ENCODE measurements around the gene FMNL2. TPM values are rescaled to one million over a fixed set of nuclear protein-coding genes. Genes with fewer than 3 reads are reported as not detected.

FMNL2 gene
- total and polyA plus RNA-seq, 2 experiments from 2014 or later, result 16.5 to 45.4 TPM

DNA sequence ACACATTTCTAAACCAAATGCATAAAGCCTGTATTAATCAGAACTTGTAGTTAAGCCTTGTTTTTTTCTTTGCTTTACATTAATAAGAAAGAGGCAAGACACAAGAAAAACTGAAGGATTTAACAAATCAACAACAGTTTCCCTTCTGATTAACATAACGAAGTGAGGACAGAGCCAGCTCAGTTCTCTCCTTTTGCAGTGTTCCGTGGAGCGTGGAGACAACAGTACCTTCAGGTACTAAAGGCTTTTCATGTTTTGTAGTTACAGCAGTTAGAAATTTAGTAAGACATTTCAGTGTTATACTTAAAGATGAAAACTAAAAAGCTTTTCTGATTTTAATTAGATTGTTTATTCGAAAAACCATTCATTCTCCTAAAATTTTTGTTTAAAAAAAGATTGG, 115.2 kb downstream of the FMNL2 start:
- no peak for TF ChIP-seq JUNB (IDR thresholded peaks at IDR 0.05; ENCODE audit: unreplicated experiment)
- TF ChIP-seq ZNF331 (CRISPR knock-in tag; IDR thresholded peaks at IDR 0.05; ENCODE audit: low read depth), result no peak
- TF ChIP-seq NANOG (IDR thresholded peaks at IDR 0.05; ENCODE audit: borderline replicate concordance), result no peak
- TF ChIP-seq, protein P1, sequence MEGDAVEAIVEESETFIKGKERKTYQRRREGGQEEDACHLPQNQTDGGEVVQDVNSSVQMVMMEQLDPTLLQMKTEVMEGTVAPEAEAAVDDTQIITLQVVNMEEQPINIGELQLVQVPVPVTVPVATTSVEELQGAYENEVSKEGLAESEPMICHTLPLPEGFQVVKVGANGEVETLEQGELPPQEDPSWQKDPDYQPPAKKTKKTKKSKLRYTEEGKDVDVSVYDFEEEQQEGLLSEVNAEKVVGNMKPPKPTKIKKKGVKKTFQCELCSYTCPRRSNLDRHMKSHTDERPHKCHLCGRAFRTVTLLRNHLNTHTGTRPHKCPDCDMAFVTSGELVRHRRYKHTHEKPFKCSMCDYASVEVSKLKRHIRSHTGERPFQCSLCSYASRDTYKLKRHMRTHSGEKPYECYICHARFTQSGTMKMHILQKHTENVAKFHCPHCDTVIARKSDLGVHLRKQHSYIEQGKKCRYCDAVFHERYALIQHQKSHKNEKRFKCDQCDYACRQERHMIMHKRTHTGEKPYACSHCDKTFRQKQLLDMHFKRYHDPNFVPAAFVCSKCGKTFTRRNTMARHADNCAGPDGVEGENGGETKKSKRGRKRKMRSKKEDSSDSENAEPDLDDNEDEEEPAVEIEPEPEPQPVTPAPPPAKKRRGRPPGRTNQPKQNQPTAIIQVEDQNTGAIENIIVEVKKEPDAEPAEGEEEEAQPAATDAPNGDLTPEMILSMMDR (conservative IDR thresholded peaks at IDR 0.05; ENCODE audit: low read depth in 2 of 2), result no peak
- TF ChIP-seq EZH2phosphoT487 (IDR thresholded peaks at IDR 0.05; ENCODE audit: unreplicated experiment), result no peak
- TF ChIP-seq STAT1 (IDR thresholded peaks at IDR 0.05; ENCODE audit: unreplicated experiment), result no peak
- TF ChIP-seq POLR2AphosphoS5 (IDR thresholded peaks at IDR 0.05; ENCODE audit: low read depth), result no peak
- TF ChIP-seq CREB1 (CRISPR knock-in tag; IDR thresholded peaks at IDR 0.05; ENCODE audit: low read depth), result no peak
- TF ChIP-seq, protein P2, sequence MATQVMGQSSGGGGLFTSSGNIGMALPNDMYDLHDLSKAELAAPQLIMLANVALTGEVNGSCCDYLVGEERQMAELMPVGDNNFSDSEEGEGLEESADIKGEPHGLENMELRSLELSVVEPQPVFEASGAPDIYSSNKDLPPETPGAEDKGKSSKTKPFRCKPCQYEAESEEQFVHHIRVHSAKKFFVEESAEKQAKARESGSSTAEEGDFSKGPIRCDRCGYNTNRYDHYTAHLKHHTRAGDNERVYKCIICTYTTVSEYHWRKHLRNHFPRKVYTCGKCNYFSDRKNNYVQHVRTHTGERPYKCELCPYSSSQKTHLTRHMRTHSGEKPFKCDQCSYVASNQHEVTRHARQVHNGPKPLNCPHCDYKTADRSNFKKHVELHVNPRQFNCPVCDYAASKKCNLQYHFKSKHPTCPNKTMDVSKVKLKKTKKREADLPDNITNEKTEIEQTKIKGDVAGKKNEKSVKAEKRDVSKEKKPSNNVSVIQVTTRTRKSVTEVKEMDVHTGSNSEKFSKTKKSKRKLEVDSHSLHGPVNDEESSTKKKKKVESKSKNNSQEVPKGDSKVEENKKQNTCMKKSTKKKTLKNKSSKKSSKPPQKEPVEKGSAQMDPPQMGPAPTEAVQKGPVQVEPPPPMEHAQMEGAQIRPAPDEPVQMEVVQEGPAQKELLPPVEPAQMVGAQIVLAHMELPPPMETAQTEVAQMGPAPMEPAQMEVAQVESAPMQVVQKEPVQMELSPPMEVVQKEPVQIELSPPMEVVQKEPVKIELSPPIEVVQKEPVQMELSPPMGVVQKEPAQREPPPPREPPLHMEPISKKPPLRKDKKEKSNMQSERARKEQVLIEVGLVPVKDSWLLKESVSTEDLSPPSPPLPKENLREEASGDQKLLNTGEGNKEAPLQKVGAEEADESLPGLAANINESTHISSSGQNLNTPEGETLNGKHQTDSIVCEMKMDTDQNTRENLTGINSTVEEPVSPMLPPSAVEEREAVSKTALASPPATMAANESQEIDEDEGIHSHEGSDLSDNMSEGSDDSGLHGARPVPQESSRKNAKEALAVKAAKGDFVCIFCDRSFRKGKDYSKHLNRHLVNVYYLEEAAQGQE (IDR thresholded peaks at IDR 0.05; ENCODE audit: unreplicated experiment), result no peak
- TF ChIP-seq, protein P3, sequence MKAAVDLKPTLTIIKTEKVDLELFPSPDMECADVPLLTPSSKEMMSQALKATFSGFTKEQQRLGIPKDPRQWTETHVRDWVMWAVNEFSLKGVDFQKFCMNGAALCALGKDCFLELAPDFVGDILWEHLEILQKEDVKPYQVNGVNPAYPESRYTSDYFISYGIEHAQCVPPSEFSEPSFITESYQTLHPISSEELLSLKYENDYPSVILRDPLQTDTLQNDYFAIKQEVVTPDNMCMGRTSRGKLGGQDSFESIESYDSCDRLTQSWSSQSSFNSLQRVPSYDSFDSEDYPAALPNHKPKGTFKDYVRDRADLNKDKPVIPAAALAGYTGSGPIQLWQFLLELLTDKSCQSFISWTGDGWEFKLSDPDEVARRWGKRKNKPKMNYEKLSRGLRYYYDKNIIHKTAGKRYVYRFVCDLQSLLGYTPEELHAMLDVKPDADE (IDR thresholded peaks at IDR 0.05), result no peak
- TF ChIP-seq EZH2 (IDR thresholded peaks at IDR 0.05; ENCODE audit: low read depth, unreplicated experiment), result no peak
- no peak for TF ChIP-seq ZNF114 (CRISPR knock-in tag; IDR thresholded peaks at IDR 0.05)
- Histone ChIP-seq H4K20me1 (replicated peaks; ENCODE audit: insufficient read depth) (no peaks in the 10 kb centered on the region; the same call in 1 of the 2 replicates), H3K4me3 (no peak overlapping the region), H3K4me2 (peak overlapping the region; percentile 44), H3F3A (replicated peaks; ENCODE audit: low read depth) (peaks cover 5% of the 10 kb centered on the region; the same call in 1 of the 2 replicates), H3K36me3 (ENCODE audit: insufficient read depth) (no peaks in the 10 kb centered on the region), H3K79me2 (replicated peaks; ENCODE audit: insufficient read depth) (peaks cover 81% of the 10 kb centered on the region), H3K27ac (ENCODE audit: low read depth) (no peak overlapping the region), H2AFZ (no peak overlapping the region), H3K4me1 (ENCODE audit: insufficient read depth) (peaks cover 78% of the 10 kb centered on the region), H3K9me2 (ENCODE audit: insufficient read depth) (peaks cover 7% of the 10 kb centered on the region; the same call in 1 of the 2 replicates), H3K27me3 (ENCODE audit: insufficient read depth) (no peaks in the 10 kb centered on the region)
- Mint-ChIP-seq H3K27ac (no peak overlapping the region), H3K27me3 (ENCODE audit: insufficient read depth, low read depth, poor library complexity) (peaks cover 2% of the 10 kb centered on the region), H3K9me3 (no peaks in the 10 kb centered on the region; the same call in 1 of the 3 replicates), H3K36me3 (ENCODE audit: low read depth) (peaks cover 7% of the 10 kb centered on the region), H3K4me1 (peaks cover 79% of the 10 kb centered on the region), H3K4me3 (no peak overlapping the region)
- no peak for DNase-seq (ENCODE audit: low spot score)
- ATAC-seq, result no peak
